Right kidney (tissue), 1 donor: ENCODE measurements around the gene JAZF1.
"Not testable (repeated sequence)": the region's sequence is repeated elsewhere in the genome, so short reads cannot be mapped to it uniquely, and the experiment has no call there.

ENCODE experiments used
- DNase-seq: peaks from one replicate; pipeline ENCODE4 v3.0.0-alpha.2; 2016

The JAZF1 gene

GRCh38 chr7:28041508-28042314, 138.9 kb downstream of the JAZF1 start:
- DNase-seq: no peak

GRCh38 chr7:28038175-28038797, 142.3 kb downstream of the JAZF1 start:
- DNase-seq: no peak

- DNase-seq: no peak
These were observed 143.2 kb downstream of the JAZF1 start for GRCh38 chr7:28037220-28038010.

GRCh38 chr7:28036696-28037095, 143.9 kb downstream of the JAZF1 start:
- no peak for DNase-seq

GRCh38 chr7:28033386-28033785, 147.2 kb downstream of the JAZF1 start:
- no peak for DNase-seq

- no peak for DNase-seq
These were observed 147.7 kb downstream of the JAZF1 start for GRCh38 chr7:28032738-28033380.

- no peak for DNase-seq
These were observed 151.5 kb downstream of the JAZF1 start for GRCh38 chr7:28029051-28029450.

GRCh38 chr7:28028471-28028870, 152.1 kb downstream of the JAZF1 start:
- no peak for DNase-seq

GRCh38 chr7:28026237-28026636, 154.4 kb downstream of the JAZF1 start:
- no peak for DNase-seq

GRCh38 chr7:28024786-28025334, 155.7 kb downstream of the JAZF1 start:
- DNase-seq: no peak

- peak; percentile 54 for DNase-seq
These were observed 160.2 kb downstream of the JAZF1 start for GRCh38 chr7:28020302-28020940.

GRCh38 chr7:28018856-28019465, 161.6 kb downstream of the JAZF1 start:
- no peak for DNase-seq

- no peak for DNase-seq
These were observed 162.1 kb downstream of the JAZF1 start for GRCh38 chr7:28018446-28018845.

- no peak for DNase-seq
These were observed 162.6 kb downstream of the JAZF1 start for GRCh38 chr7:28018020-28018419.

GRCh38 chr7:28017372-28017771, 163.2 kb downstream of the JAZF1 start:
- no peak for DNase-seq

GRCh38 chr7:28016297-28016696, 164.3 kb downstream of the JAZF1 start:
- DNase-seq: no peak

GRCh38 chr7:28015169-28015568, 165.4 kb downstream of the JAZF1 start:
- no peak for DNase-seq

- not testable (repeated sequence) for DNase-seq
These were observed 166.3 kb downstream of the JAZF1 start for GRCh38 chr7:28014340-28014739.

- no peak for DNase-seq
These were observed 167.2 kb downstream of the JAZF1 start for GRCh38 chr7:28013441-28013840.

- DNase-seq: no peak
These were observed 167.6 kb downstream of the JAZF1 start for GRCh38 chr7:28013019-28013418.

- no peak for DNase-seq
These were observed 171.7 kb downstream of the JAZF1 start for GRCh38 chr7:28008911-28009310.
